Pancreas (tissue), 10 donors: ENCODE results near the gene SLC44A1. TPM values are rescaled to one million over a fixed set of nuclear protein-coding genes. Genes with fewer than 3 reads are reported as not detected.

Experiments used
- ATAC-seq, 4 donors: fragments of 200-7000 bp; cut with Tn5 transposase; one replicate each; pipeline versions ENCODE4 v1.8.0 to v1.9.1; 2020; ENCODE audit warnings: mild to moderate bottlenecking in 4 of 4, moderate library complexity in 4 of 4
- DNase-seq, 6 donors: peaks; one replicate each; pipeline ENCODE4 v3.0.0-alpha.2; 2020
- FAIRE-seq: peaks from 2 replicates; lab custom pipeline; 2012; peaks lifted over from hg19 to GRCh38; lab: Jason Lieb, UNC
- H3K27ac ChIP-seq, 4 donors: fragments of 200-600 bp; sonication (generic); 1 replicate in 3 of 4; 2 replicates in 1 of 4; pipeline versions ENCODE4 v1.5.0 to v1.8.0; 2020
- H3K27me3 ChIP-seq, 4 donors: fragments of 200-600 bp; one replicate each; pipeline ENCODE4 v1.8.0; 2021
- H3K36me3 ChIP-seq, 3 donors: fragments of 200-600 bp; sonication (generic) in 1 of 3; one replicate each; pipeline versions ENCODE4 v1.5.0 to v1.8.0; 2020 to 2021
- H3K4me1 ChIP-seq, 3 donors: fragments of 200-600 bp; one replicate each; pipeline ENCODE4 v1.8.0; 2021
- H3K4me3 ChIP-seq, 4 donors: fragments of 200-600 bp; sonication (generic) in 2 of 4; one replicate each; pipeline versions ENCODE4 v1.5.0 to v1.8.0; 2020 to 2021
- H3K9me3 ChIP-seq, 4 donors: fragments of 200-600 bp; one replicate each; pipeline ENCODE4 v1.8.0; 2021
- WGBS, 2 donors: extraction: QIAGEN DNeasy Blood & Tissue Kit; methylation state at CpG; one replicate each; pipeline ENCODE4 v1.1.7; 2013; 5-methylcytosine and 5-hydroxymethylcytosine counted together
- intact Hi-C, 3 donors: fragments of 100-400 bp; cut with DNase I; formaldehyde crosslinking; loops; one replicate each; pipeline versions ENCODE4 v1.11.1 to v1.14.2; 2022
- polyA plus RNA-seq, 2 donors: library from polyadenylated mRNA; stranded (reverse); fragments of 200-250 nt; gene quantifications; one replicate each; pipeline ENCODE4 v1.2.3, GENCODE V29; 2013
- total RNA-seq, 6 donors: library from RNA; stranded (reverse); fragmentation: NEBNext Ultra II Directional in 4 of 6; extraction: Animal tissue kit (Norgen Biotek cat#: 25700) in 4 of 6; gene quantifications; one replicate each; pipeline versions ENCODE4 v1.2.1 to v1.2.4, GENCODE V29; 2021 to 2023
- TF ChIP-seq, protein P1 (sequence below), 4 donors: fragments of 200-600 bp; sonication (generic) in 3 of 4; IDR thresholded peaks; one replicate each; pipeline versions ENCODE4 v1.5.0 to v1.8.0; 2021; ENCODE audit warnings: antibody characterized with exemption in 4 of 4
- donor health status: healthy with polysubstance abuse.
- donor health status: DM: no; HTN: no; CAD: no; lungs with moderate emphysema.
- donor health status: DM: no; HTN: no; CAD: no.
- donor health status: control.
- donor health status: control.
- donor health status: Bipolar disorder and iron deficiency.
- donor health status: DM: yes; HTN: yes; CAD: no.
- donor health status: DM: no; HTN: no; CAD: no.
- donor health status: DM: no; HTN: no; CAD: no.
- donor health status: DM: yes; HTN: yes; CAD: no.

Gene SLC44A1
- total and polyA plus RNA-seq, 8 donors = 4.6 to 32.3 (median 19.3) TPM

- FAIRE-seq = no peak
- Histone ChIP-seq H3K27ac (no peak overlapping the region), H3K4me1 (peaks cover 8 to 11% (median 8%) of the 10 kb centered on the region in 3 donors), H3K36me3 (peaks cover 0 to 9% (median 0%) of the 10 kb centered on the region in 3 donors), H3K9me3 (no peaks in the 10 kb centered on the region), H3K27me3 (no peaks in the 10 kb centered on the region), H3K4me3 (no peak overlapping the region)
- intact Hi-C loops = no loop called here
- ATAC-seq = peak in 2 of 4 donors; percentile 70 to 78
- DNase-seq = no peak
- TF ChIP-seq, protein P1, sequence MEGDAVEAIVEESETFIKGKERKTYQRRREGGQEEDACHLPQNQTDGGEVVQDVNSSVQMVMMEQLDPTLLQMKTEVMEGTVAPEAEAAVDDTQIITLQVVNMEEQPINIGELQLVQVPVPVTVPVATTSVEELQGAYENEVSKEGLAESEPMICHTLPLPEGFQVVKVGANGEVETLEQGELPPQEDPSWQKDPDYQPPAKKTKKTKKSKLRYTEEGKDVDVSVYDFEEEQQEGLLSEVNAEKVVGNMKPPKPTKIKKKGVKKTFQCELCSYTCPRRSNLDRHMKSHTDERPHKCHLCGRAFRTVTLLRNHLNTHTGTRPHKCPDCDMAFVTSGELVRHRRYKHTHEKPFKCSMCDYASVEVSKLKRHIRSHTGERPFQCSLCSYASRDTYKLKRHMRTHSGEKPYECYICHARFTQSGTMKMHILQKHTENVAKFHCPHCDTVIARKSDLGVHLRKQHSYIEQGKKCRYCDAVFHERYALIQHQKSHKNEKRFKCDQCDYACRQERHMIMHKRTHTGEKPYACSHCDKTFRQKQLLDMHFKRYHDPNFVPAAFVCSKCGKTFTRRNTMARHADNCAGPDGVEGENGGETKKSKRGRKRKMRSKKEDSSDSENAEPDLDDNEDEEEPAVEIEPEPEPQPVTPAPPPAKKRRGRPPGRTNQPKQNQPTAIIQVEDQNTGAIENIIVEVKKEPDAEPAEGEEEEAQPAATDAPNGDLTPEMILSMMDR (IDR thresholded peaks at IDR 0.05) = no peak
- WGBS, 2 donors = 79 to 88% methylated on average over 2 of the region's 2 CpGs
Measured at GRCh38 chr9:105341434-105342146, 97.1 kb downstream of the SLC44A1 start.

DNA sequence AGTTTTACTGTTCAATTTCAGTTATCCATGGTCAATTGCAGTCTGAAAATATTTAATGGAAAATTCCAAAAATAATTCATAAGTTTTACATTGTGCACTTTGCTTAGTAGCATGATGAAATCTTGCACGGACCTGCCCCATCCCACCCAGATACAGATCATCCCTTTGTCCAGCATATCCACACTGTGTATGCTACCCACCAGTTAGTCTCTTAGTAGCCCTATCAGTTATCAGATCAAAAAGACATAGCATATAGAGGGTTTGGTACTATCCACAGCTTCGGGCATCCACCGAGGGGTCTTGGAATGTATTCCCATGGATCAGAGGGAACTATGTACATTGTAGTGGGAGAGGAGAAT is 97.7 kb downstream of the SLC44A1 start:
- Histone ChIP-seq H3K4me1 (peaks cover 11 to 14% (median 13%) of the 10 kb centered on the region in 3 donors), H3K9me3 (no peaks in the 10 kb centered on the region), H3K27ac (no peak overlapping the region), H3K27me3 (no peaks in the 10 kb centered on the region), H3K4me3 (no peak overlapping the region), H3K36me3 (peaks cover 0 to 4% (median 0%) of the 10 kb centered on the region in 3 donors)
- intact Hi-C loops = no loop called here
- FAIRE-seq (no peak), DNase-seq (no peak), ATAC-seq (no peak)
- TF ChIP-seq, protein P1 (IDR thresholded peaks at IDR 0.05) = no peak
- 90 to 96% methylated on average over 3 of the region's 3 CpGs for WGBS, 2 donors

- no peak overlapping the region for H3K27ac ChIP-seq
- TF ChIP-seq, protein P1 (IDR thresholded peaks at IDR 0.05) = no peak
- H3K4me3 ChIP-seq = no peak overlapping the region
- WGBS, 2 donors = 97 to 100% methylated on average over 2 of the region's 2 CpGs
- H3K4me1 ChIP-seq = peaks cover 11 to 14% (median 13%) of the 10 kb centered on the region in 3 donors
- no peak for ATAC-seq
- H3K36me3 ChIP-seq = peaks cover 0 to 2% (median 0%) of the 10 kb centered on the region in 3 donors
- intact Hi-C loops = no loop called here
- DNase-seq = no peak
- no peaks in the 10 kb centered on the region for H3K27me3 ChIP-seq
- FAIRE-seq = no peak
- H3K9me3 ChIP-seq = no peaks in the 10 kb centered on the region
Measured at GRCh38 chr9:105344283-105344682, 99.8 kb downstream of the SLC44A1 start.

DNA sequence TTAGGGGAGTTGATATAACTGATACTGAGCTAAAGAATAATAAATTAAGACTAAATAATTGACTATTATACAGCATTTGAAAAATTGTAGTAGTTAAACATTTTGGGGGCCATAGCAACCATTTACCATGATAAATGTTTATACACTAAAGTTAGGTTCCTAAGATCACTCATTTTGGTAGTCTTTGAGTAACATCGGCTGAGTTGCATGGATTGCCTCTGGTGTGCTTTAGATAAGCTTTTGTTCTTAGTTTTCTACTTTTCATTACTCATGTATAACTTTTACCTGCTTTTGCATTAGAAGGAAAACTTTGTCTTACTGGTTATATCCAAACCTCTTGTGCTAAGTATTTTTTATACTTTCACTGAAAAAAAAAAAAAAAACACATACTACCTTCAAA is 101.2 kb downstream of the SLC44A1 start:
- ATAC-seq (no peak), DNase-seq (no peak), FAIRE-seq (no peak)
- Histone ChIP-seq H3K27me3 (no peaks in the 10 kb centered on the region), H3K36me3 (no peaks in the 10 kb centered on the region), H3K4me1 (peaks cover 11 to 14% (median 13%) of the 10 kb centered on the region in 3 donors), H3K9me3 (no peaks in the 10 kb centered on the region), H3K4me3 (no peak overlapping the region), H3K27ac (no peak overlapping the region)
- TF ChIP-seq, protein P1 (IDR thresholded peaks at IDR 0.05) = no peak
- intact Hi-C loops = no loop called here
- 87 to 91% methylated on average over 1 of the region's 1 CpG for WGBS, 2 donors

DNA sequence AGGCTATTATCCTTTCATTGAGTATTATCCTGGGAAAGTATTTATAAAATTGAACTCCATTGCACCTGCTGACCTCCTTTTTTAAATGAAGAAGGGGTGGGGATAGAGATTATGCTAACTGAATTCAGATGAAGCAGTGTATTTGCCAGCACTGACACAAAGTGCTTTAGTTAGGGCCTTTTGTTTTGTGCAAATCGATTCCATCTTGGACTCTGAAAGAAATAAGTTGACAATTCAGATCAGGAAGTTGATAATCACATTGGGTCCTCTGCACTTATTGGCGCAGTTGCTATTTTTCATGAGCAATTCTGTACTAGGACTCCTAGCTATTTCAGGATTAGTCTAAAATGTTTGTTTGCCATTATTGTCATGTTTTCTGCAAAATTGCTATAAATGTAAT is 101.8 kb downstream of the SLC44A1 start:
- FAIRE-seq = no peak
- ATAC-seq = peak in 3 of 4 donors; percentile 27 to 84 (median 52)
- Histone ChIP-seq H3K27me3 (no peaks in the 10 kb centered on the region), H3K4me3 (no peak overlapping the region), H3K9me3 (no peaks in the 10 kb centered on the region), H3K27ac (no peak overlapping the region), H3K36me3 (no peaks in the 10 kb centered on the region), H3K4me1 (peaks cover 11 to 14% (median 13%) of the 10 kb centered on the region in 3 donors)
- no peak for DNase-seq
- WGBS, 2 donors = 19 to 23% methylated on average over 2 of the region's 2 CpGs
- TF ChIP-seq, protein P1 (IDR thresholded peaks at IDR 0.05) = no peak
- intact Hi-C loops = no loop called here
